Pancreas (tissue), 10 donors: ENCODE data around the gene CCDC30. TPM values are rescaled to one million over a fixed set of nuclear protein-coding genes. Genes with fewer than 3 reads are reported as not detected.
A peak's percentile ranks its signal among the peaks of the same experiment; 100 is the strongest.

Source experiments
- ATAC-seq, 4 donors: fragments of 200-7000 bp; cut with Tn5 transposase; one replicate each; pipeline versions ENCODE4 v1.8.0 to v1.9.1; 2020; ENCODE audit warnings: mild to moderate bottlenecking in 4 of 4, moderate library complexity in 4 of 4
- DNase-seq, 6 donors: peaks; one replicate each; pipeline ENCODE4 v3.0.0-alpha.2; 2020
- FAIRE-seq: peaks from 2 replicates; lab custom pipeline; 2012; peaks lifted over from hg19 to GRCh38; lab: Jason Lieb, UNC
- H3K27ac ChIP-seq, 4 donors: fragments of 200-600 bp; sonication (generic); 1 replicate in 3 of 4; 2 replicates in 1 of 4; pipeline versions ENCODE4 v1.5.0 to v1.8.0; 2020
- H3K27me3 ChIP-seq, 4 donors: fragments of 200-600 bp; one replicate each; pipeline ENCODE4 v1.8.0; 2021
- H3K36me3 ChIP-seq, 3 donors: fragments of 200-600 bp; sonication (generic) in 1 of 3; one replicate each; pipeline versions ENCODE4 v1.5.0 to v1.8.0; 2020 to 2021
- H3K4me1 ChIP-seq, 3 donors: fragments of 200-600 bp; one replicate each; pipeline ENCODE4 v1.8.0; 2021
- H3K4me3 ChIP-seq, 4 donors: fragments of 200-600 bp; sonication (generic) in 2 of 4; one replicate each; pipeline versions ENCODE4 v1.5.0 to v1.8.0; 2020 to 2021
- H3K9me3 ChIP-seq, 4 donors: fragments of 200-600 bp; one replicate each; pipeline ENCODE4 v1.8.0; 2021
- CTCF ChIP-seq, 4 donors: fragments of 200-600 bp; sonication (generic) in 3 of 4; IDR thresholded peaks; one replicate each; pipeline versions ENCODE4 v1.5.0 to v1.8.0; 2021; ENCODE audit warnings: antibody characterized with exemption in 4 of 4
- WGBS, 2 donors: extraction: QIAGEN DNeasy Blood & Tissue Kit; methylation state at CpG; one replicate each; pipeline ENCODE4 v1.1.7; 2013; 5-methylcytosine and 5-hydroxymethylcytosine counted together
- intact Hi-C, 3 donors: fragments of 100-400 bp; cut with DNase I; formaldehyde crosslinking; loops; one replicate each; pipeline versions ENCODE4 v1.11.1 to v1.14.2; 2022
- polyA plus RNA-seq, 2 donors: library from polyadenylated mRNA; stranded (reverse); fragments of 200-250 nt; gene quantifications; one replicate each; pipeline ENCODE4 v1.2.3, GENCODE V29; 2013
- total RNA-seq, 6 donors: library from RNA; stranded (reverse); fragmentation: NEBNext Ultra II Directional in 4 of 6; extraction: Animal tissue kit (Norgen Biotek cat#: 25700) in 4 of 6; gene quantifications; one replicate each; pipeline versions ENCODE4 v1.2.1 to v1.2.4, GENCODE V29; 2021 to 2023
- donor health status: healthy with polysubstance abuse.
- donor health status: DM: no; HTN: no; CAD: no; lungs with moderate emphysema.
- donor health status: DM: no; HTN: no; CAD: no.
- donor health status: control.
- donor health status: control.
- donor health status: Bipolar disorder and iron deficiency.
- donor health status: DM: yes; HTN: yes; CAD: no.
- donor health status: DM: no; HTN: no; CAD: no.
- donor health status: DM: no; HTN: no; CAD: no.
- donor health status: DM: yes; HTN: yes; CAD: no.

CCDC30 gene
- total and polyA plus RNA-seq, 8 donors = 2.0 to 5.6 (median 3.0) TPM

GRCh38 chr1:42692911-42693310, 229.8 kb downstream of the CCDC30 start:
- TF ChIP-seq CTCF (IDR thresholded peaks at IDR 0.05) = no peak
- intact Hi-C loops = no loop called here
- Histone ChIP-seq H3K27me3 (no peaks in the 10 kb centered on the region), H3K27ac (peak overlapping the region in 2 of 4 donors; percentile 30 to 31), H3K9me3 (no peaks in the 10 kb centered on the region), H3K36me3 (peaks cover 4 to 14% (median 6%) of the 10 kb centered on the region in 3 donors), H3K4me1 (peaks cover 12 to 46% (median 32%) of the 10 kb centered on the region in 3 donors), H3K4me3 (no peak overlapping the region)
- FAIRE-seq = no peak
- DNase-seq = no peak
- 29 to 39% methylated on average over 2 of the region's 2 CpGs for WGBS, 2 donors
- peak; percentile 55 to 69 (median 66) for ATAC-seq

DNA sequence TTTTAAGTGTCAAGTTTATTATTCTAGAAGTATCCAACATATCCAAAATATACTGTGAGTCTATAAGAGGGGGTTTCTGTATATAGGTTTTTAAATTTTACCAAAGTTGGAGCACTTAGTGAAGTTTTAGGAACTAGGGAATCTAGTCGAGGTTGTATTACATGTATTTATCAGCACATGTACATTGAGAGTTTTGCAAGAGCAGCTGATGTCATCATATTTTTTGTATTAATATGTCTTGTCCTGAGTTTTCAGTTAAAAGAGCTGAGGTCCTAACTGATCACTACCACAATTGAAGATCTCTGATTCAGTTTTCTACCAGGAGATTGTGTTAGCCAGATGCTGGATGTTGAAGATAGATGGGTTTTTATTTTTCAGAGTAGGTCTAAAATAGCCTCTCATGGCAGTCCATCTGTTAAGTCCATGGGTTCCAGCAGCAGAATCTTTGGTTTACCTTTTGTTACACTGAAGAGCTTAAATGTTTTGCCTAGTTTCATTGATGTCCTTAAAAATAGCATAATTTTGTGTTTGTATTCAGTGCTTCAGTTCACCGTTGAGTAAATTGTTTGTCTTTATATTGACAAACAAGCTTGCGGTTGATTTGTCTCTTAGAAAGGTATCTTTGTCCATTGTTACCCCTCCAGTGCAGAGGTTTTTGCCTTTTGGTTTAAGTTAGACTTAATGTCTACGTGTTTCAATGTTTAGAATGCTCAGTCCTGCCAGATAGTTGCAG, 235.2 kb downstream of the CCDC30 start:
- Histone ChIP-seq H3K4me3 (no peak overlapping the region), H3K4me1 (peaks cover 4 to 8% (median 7%) of the 10 kb centered on the region in 3 donors), H3K9me3 (no peaks in the 10 kb centered on the region), H3K27ac (no peak overlapping the region), H3K27me3 (no peaks in the 10 kb centered on the region), H3K36me3 (peaks cover 4 to 40% (median 12%) of the 10 kb centered on the region in 3 donors)
- whole genome bisulfite sequencing, 2 donors = 88 to 89% methylated on average over 4 of the region's 4 CpGs
- ATAC-seq (no peak), DNase-seq (no peak), FAIRE-seq (no peak)
- intact Hi-C loops = no loop called here
- peak in 1 of 4 donors; percentile 5 for TF ChIP-seq CTCF (IDR thresholded peaks at IDR 0.05)

DNA sequence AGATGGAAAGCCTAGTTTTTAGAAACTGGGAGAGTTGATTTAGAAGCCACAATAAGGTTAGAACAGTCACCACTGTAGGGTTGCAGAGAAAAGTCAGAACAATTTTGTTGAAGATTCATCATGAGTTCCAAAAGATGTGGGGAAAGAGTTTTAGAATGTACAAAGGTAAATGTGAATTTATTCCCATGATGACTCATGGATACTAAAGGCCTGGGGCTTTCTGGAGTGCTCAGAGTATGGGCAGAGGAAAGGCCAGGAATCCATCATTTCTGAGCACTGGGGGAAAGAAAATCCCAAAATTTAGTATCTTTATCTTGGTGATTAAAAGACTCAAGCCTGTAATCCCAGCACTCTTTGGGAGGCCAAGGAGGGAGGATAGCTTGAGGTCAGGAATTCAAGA, 236.9 kb downstream of the CCDC30 start:
- H3K4me3 ChIP-seq = no peak overlapping the region
- H3K36me3 ChIP-seq = peaks cover 4 to 49% (median 12%) of the 10 kb centered on the region in 3 donors
- no peaks in the 10 kb centered on the region for H3K4me1 ChIP-seq
- TF ChIP-seq CTCF (IDR thresholded peaks at IDR 0.05) = no peak
- ATAC-seq = no peak
- no peak for DNase-seq
- no peaks in the 10 kb centered on the region for H3K27me3 ChIP-seq
- intact Hi-C loops = no loop called here
- no peak for FAIRE-seq
- no peaks in the 10 kb centered on the region for H3K9me3 ChIP-seq
- H3K27ac ChIP-seq = no peak overlapping the region

GRCh38 chr1:42703888-42704464, 240.9 kb downstream of the CCDC30 start:
- TF ChIP-seq CTCF (IDR thresholded peaks at IDR 0.05) = no peak
- no peaks in the 10 kb centered on the region for H3K4me1 ChIP-seq
- no peaks in the 10 kb centered on the region for H3K9me3 ChIP-seq
- no peak overlapping the region for H3K4me3 ChIP-seq
- no peak for FAIRE-seq
- ATAC-seq = no peak
- H3K27ac ChIP-seq = no peak overlapping the region
- 95 to 97% methylated on average over 7 of the region's 7 CpGs for WGBS, 2 donors
- intact Hi-C loops = no loop called here
- H3K27me3 ChIP-seq = no peaks in the 10 kb centered on the region
- H3K36me3 ChIP-seq = peaks cover 0 to 28% (median 0%) of the 10 kb centered on the region in 3 donors
- DNase-seq = no peak

Other genes with a start within 250 kb of the CCDC30 start
- gene FOXJ3, start 128.1 kb upstream of the CCDC30 start, total RNA-seq = 10 to 100 TPM; 18.6 to 25.5 (median 22.5) TPM
- 10 to 100 TPM in 1 of 2 donors, 1 to 10 TPM in 1; 6.8 to 14.4 TPM for gene FOXJ3, start 128.1 kb upstream of the CCDC30 start, polyA plus RNA-seq
- 1 to 10 TPM; 1.2 to 2.6 (median 2.1) TPM for gene RIMKLA, start 82.5 kb upstream of the CCDC30 start, total RNA-seq
- under 1 TPM; 0.27 to 0.47 TPM for gene RIMKLA, start 82.5 kb upstream of the CCDC30 start, polyA plus RNA-seq
- 1 to 10 TPM; 1.0 to 2.8 (median 1.7) TPM for gene ZMYND12, start 7.3 kb upstream of the CCDC30 start, total RNA-seq
- gene ZMYND12, start 7.3 kb upstream of the CCDC30 start, polyA plus RNA-seq = 1 to 10 TPM; 1.1 to 1.7 TPM
- 10 to 100 TPM; 25.5 to 40.7 (median 34.4) TPM for gene PPCS, start 6.7 kb upstream of the CCDC30 start, total RNA-seq
- gene PPCS, start 6.7 kb upstream of the CCDC30 start, polyA plus RNA-seq = 10 to 100 TPM; 54.9 to 62.3 TPM
- gene PPIH, start 195.1 kb downstream of the CCDC30 start, total RNA-seq = 10 to 100 TPM in 3 of 6 donors, 1 to 10 TPM in 3; 7.6 to 12.1 (median 9.1) TPM
- gene PPIH, start 195.1 kb downstream of the CCDC30 start, polyA plus RNA-seq = 10 to 100 TPM; 13.4 to 22.4 TPM
- 100 to 1,000 TPM in 5 of 6 donors, 10 to 100 TPM in 1; 97.4 to 240 (median 207) TPM for gene YBX1, start 219.1 kb downstream of the CCDC30 start, total RNA-seq
- 100 to 1,000 TPM; 164 to 193 TPM for gene YBX1, start 219.1 kb downstream of the CCDC30 start, polyA plus RNA-seq